GM21529 (cell line): ENCODE measurements around the gene REPS1.
"Not testable (repeated sequence)": the region's sequence is repeated elsewhere in the genome, so short reads cannot be mapped to it uniquely, and the experiment has no call there.

Experiments used
- ATAC-seq: cut with Tn5 transposase; IDR thresholded peaks from one replicate; pipeline ENCODE4 v1.9.1; 2021; ENCODE audit not compliant: unreplicated experiment

The REPS1 gene

GRCh38 chr6:138971601-138972000 lies 16.5 kb downstream of the REPS1 start:
- no peak for ATAC-seq

GRCh38 chr6:138970856-138971425 lies 17.1 kb downstream of the REPS1 start:
- no peak for ATAC-seq

- no peak for ATAC-seq
Observed at GRCh38 chr6:138970159-138970558, 17.9 kb downstream of the REPS1 start.

- no peak for ATAC-seq
Observed at GRCh38 chr6:138966870-138967269, 21.2 kb downstream of the REPS1 start.

- no peak for ATAC-seq
Observed at GRCh38 chr6:138965971-138966370, 22.1 kb downstream of the REPS1 start.

- no peak for ATAC-seq
Observed at GRCh38 chr6:138965291-138965874, 22.7 kb downstream of the REPS1 start.

- no peak for ATAC-seq
Observed at GRCh38 chr6:138964012-138964411, 24.0 kb downstream of the REPS1 start.

GRCh38 chr6:138963531-138963930 lies 24.5 kb downstream of the REPS1 start:
- no peak for ATAC-seq

- ATAC-seq, result no peak
Observed at GRCh38 chr6:138963119-138963518, 24.9 kb downstream of the REPS1 start.

GRCh38 chr6:138959521-138959920 lies 28.5 kb downstream of the REPS1 start:
- ATAC-seq, result no peak

GRCh38 chr6:138958595-138958994 lies 29.5 kb downstream of the REPS1 start:
- ATAC-seq, result no peak

- no peak for ATAC-seq
Observed at GRCh38 chr6:138957903-138958302, 30.1 kb downstream of the REPS1 start.

- ATAC-seq, result no peak
Observed at GRCh38 chr6:138957484-138957883, 30.6 kb downstream of the REPS1 start.

- no peak for ATAC-seq
Observed at GRCh38 chr6:138956244-138956924, 31.7 kb downstream of the REPS1 start.

GRCh38 chr6:138955262-138955661 lies 32.8 kb downstream of the REPS1 start:
- ATAC-seq, result no peak

- ATAC-seq, result no peak
Observed at GRCh38 chr6:138953451-138953850, 34.6 kb downstream of the REPS1 start.

GRCh38 chr6:138948546-138949179 lies 39.4 kb downstream of the REPS1 start:
- ATAC-seq, result no peak

- ATAC-seq, result no peak
Observed at GRCh38 chr6:138948004-138948403, 40.0 kb downstream of the REPS1 start.

- ATAC-seq, result no peak
Observed at GRCh38 chr6:138945354-138945753, 42.7 kb downstream of the REPS1 start.

- ATAC-seq, result peak; percentile 61
Observed at GRCh38 chr6:138944412-138944811, 43.6 kb downstream of the REPS1 start.

GRCh38 chr6:138943089-138943625 lies 44.9 kb downstream of the REPS1 start:
- no peak for ATAC-seq

- not testable (repeated sequence) for ATAC-seq
Observed at GRCh38 chr6:138936873-138937272, 51.2 kb downstream of the REPS1 start.
